H1 (cell line): Measurements from ENCODE around the gene PAXX.

Experiments
- EP300 ChIP-seq, 2 experiments: IDR thresholded peaks; 1 replicate in 1 of 2; 2 replicates in 1 of 2; pipeline ENCODE4 v1.6.1; 2011 to 2012; ENCODE audit warnings: low read depth in 2 of 2, low read length in 2 of 2, mild to moderate bottlenecking in 2 of 2, borderline replicate concordance in 1 of 2, inconsistent platforms in 1 of 2, moderate library complexity in 1 of 2
- JUN ChIP-seq: IDR thresholded peaks from 2 replicates; pipeline ENCODE4 v1.6.1; 2011; ENCODE audit warnings: low read depth, mild to moderate bottlenecking, improper control_type of control experiment, low read length
- RXRA ChIP-seq: IDR thresholded peaks from 2 replicates; pipeline ENCODE4 v1.6.1; 2011; ENCODE audit warnings: low read depth, mild to moderate bottlenecking, low read length, moderate library complexity; ENCODE audit not compliant: insufficient read depth
- TBP ChIP-seq: IDR thresholded peaks from 2 replicates; pipeline ENCODE4 v1.6.1; 2011; ENCODE audit warnings: low read depth, low read length, improper control_type of control experiment
- TF ChIP-seq, protein P1 (sequence below): IDR thresholded peaks from 2 replicates; pipeline ENCODE4 v1.6.1; 2012; ENCODE audit warnings: inconsistent platforms
- TF ChIP-seq, protein P2 (sequence below), 3 experiments: IDR thresholded peaks; 1 replicate in 2 of 3; 2 replicates in 1 of 3; pipeline versions ENCODE4 v1.5.1 to v1.6.1; 2011; ENCODE audit warnings: low read length in 3 of 3, mild to moderate bottlenecking in 3 of 3, inconsistent platforms in 2 of 3, low read depth in 1 of 3, moderate library complexity in 1 of 3; ENCODE audit not compliant: insufficient read depth in 1 of 3; ENCODE audit errors: control extremely low read depth in 1 of 3

DNA sequence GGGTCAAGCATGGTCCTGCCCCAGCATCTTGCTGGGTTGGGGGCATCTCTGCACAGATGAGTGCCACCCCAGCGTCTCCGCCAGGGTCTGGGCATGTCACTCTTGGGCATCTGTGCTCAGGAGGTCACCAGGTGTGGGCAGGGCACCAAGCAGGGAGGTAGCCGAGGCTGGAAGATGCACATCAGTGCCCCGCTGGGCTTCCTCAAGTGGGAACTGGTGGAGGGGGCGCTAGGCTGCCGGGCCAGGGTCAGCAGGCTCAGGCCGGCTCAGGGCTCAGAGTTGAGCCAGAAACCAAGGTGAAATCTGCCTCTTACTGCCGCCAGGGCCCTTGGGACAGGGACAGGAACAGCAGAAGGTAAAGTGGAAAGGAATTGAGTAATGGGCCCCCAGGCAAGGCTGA lies 43.7 kb downstream of the PAXX start:
- TF ChIP-seq TBP: no peak
- no peak for TF ChIP-seq RXRA
- no peak for TF ChIP-seq EP300 (IDR thresholded peaks at IDR 0.05; ENCODE audit: borderline replicate concordance in 1 of 2, low read depth in 2 of 2, low read length in 2 of 2)
- TF ChIP-seq, protein P1, sequence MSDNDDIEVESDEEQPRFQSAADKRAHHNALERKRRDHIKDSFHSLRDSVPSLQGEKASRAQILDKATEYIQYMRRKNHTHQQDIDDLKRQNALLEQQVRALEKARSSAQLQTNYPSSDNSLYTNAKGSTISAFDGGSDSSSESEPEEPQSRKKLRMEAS: no peak
- TF ChIP-seq, protein P2, sequence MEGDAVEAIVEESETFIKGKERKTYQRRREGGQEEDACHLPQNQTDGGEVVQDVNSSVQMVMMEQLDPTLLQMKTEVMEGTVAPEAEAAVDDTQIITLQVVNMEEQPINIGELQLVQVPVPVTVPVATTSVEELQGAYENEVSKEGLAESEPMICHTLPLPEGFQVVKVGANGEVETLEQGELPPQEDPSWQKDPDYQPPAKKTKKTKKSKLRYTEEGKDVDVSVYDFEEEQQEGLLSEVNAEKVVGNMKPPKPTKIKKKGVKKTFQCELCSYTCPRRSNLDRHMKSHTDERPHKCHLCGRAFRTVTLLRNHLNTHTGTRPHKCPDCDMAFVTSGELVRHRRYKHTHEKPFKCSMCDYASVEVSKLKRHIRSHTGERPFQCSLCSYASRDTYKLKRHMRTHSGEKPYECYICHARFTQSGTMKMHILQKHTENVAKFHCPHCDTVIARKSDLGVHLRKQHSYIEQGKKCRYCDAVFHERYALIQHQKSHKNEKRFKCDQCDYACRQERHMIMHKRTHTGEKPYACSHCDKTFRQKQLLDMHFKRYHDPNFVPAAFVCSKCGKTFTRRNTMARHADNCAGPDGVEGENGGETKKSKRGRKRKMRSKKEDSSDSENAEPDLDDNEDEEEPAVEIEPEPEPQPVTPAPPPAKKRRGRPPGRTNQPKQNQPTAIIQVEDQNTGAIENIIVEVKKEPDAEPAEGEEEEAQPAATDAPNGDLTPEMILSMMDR (IDR thresholded peaks at IDR 0.05; ENCODE audit: control extremely low read depth in 1 of 3, insufficient read depth in 1 of 3, low read depth in 1 of 3, low read length in 3 of 3): no peak
- no peak for TF ChIP-seq JUN
